ENCODE measurements around the gene TMEM175. TPM values are rescaled to one million over a fixed set of nuclear protein-coding genes. Genes with fewer than 3 reads are reported as not detected.

TMEM175 gene
- total RNA-seq, 2 donors from 2014 or later, result 40.2 to 65.3 TPM

DNA sequence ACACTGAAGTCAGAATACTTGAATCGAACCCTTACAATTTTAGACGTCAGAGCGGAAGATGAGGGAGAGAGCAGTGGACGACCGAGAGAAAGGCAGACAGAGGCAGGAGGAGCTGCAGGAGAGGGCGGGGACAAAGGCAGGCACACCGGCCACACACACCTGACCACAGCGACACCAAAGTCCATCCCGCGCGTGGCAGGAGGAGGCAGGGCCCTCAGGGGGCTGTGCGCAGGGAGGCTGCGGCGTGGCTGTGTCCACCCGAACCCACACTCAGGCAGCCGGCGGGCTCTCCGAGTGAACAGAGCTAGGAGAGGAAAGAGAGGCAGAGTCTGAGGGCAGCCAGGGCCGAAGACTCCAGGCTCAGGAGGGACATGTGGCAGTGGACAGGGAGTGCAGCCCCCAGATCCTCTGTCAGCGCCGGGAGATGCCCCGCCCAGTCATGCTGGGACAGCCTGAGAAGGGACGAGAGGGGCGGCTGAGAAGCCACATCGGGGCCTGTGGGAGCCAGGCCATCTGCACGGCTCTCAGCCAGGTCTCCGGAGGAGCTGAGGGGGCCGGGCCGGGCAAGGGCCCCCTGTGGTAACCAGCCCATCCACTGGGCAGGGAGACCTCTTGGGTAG is 20.3 kb upstream of the TMEM175 start:
- Histone ChIP-seq H3K27me3 (no peaks in the 10 kb centered on the region), H3K4me1 (no peaks in the 10 kb centered on the region), H3K4me3 (no peak overlapping the region), H3K9me3 (no peaks in the 10 kb centered on the region), H3K36me3 (replicated peaks in 1 of 2; ENCODE audit: insufficient read depth in 1 of 2, low read depth in 2 of 2) (peaks cover 0 to 11% of the 10 kb centered on the region in 2 donors), H3K27ac (no peak overlapping the region)
- intact Hi-C loops (cut with DNase I), result no loop called here
- DNase-seq, result no peak
- 81 to 85% methylated on average over 22 to 28 of the region's 29 CpGs for WGBS, 2 donors
- no peak for ATAC-seq
- TF ChIP-seq, protein P1, sequence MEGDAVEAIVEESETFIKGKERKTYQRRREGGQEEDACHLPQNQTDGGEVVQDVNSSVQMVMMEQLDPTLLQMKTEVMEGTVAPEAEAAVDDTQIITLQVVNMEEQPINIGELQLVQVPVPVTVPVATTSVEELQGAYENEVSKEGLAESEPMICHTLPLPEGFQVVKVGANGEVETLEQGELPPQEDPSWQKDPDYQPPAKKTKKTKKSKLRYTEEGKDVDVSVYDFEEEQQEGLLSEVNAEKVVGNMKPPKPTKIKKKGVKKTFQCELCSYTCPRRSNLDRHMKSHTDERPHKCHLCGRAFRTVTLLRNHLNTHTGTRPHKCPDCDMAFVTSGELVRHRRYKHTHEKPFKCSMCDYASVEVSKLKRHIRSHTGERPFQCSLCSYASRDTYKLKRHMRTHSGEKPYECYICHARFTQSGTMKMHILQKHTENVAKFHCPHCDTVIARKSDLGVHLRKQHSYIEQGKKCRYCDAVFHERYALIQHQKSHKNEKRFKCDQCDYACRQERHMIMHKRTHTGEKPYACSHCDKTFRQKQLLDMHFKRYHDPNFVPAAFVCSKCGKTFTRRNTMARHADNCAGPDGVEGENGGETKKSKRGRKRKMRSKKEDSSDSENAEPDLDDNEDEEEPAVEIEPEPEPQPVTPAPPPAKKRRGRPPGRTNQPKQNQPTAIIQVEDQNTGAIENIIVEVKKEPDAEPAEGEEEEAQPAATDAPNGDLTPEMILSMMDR (IDR thresholded peaks at IDR 0.05), result no peak
- TF ChIP-seq POLR2A (IDR thresholded peaks at IDR 0.05), result no peak

DNA sequence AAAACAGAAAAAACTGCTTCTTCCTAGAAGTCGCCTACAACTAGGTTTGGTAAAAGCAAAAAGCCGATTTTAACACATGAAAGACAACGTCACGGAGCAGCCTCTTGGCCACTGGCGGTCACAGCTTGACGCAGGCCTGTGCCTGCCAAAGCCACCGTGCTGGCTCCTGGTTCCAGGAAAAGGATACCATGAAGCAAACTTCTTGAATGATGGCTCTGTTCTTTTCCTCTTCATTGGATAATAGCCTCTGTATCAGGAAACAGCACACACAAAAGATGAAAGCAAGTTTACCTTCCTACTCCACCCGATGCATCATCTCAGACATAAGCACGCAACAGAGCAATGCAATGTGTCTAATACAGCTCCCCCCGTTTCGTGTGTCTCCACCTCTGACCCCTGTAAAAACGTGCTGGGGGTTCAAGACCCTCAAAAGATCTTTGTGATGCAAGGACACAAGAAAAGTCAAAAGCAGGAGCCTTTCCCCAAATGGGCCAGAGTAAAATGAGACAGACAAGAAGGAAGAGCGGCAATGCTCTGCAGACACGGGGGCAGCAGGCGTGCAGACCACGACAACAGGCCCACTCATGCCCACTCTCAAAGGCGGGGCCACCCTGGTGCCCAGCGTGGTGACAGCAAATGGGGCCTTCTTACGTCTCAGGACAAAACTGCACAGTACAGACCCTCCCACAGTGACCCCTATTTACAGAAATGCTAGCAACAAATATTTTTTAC is 19.5 kb upstream of the TMEM175 start:
- intact Hi-C loops (cut with DNase I), result no loop called here

DNA sequence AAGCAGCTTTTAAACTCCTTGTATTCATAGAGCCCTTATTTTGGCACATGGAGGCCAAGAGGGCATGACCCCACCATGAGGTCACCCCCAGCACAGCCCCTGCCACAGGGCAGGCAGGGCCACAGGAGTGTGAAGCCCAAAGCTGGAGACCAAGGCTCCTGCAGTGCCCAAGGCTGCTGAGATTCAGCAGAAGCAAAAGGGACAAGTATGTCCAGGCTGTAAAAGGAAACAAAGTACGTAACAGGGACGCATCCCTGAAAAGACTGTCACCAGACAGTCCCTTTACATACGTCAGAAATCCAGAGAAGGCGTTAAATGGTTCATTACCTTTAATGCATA is 19.0 kb upstream of the TMEM175 start:
- H3K27me3 ChIP-seq, result no peaks in the 10 kb centered on the region
- ATAC-seq, result no peak
- intact Hi-C loops (cut with DNase I), result no loop called here
- TF ChIP-seq POLR2A (IDR thresholded peaks at IDR 0.05), result no peak
- TF ChIP-seq, protein P1 (IDR thresholded peaks at IDR 0.05), result no peak
- no peaks in the 10 kb centered on the region for H3K9me3 ChIP-seq
- no peaks in the 10 kb centered on the region for H3K4me1 ChIP-seq
- DNase-seq, result no peak
- H3K4me3 ChIP-seq, result no peak overlapping the region
- no peak overlapping the region for H3K27ac ChIP-seq
- peaks cover 0 to 11% of the 10 kb centered on the region in 2 donors for H3K36me3 ChIP-seq (replicated peaks in 1 of 2; ENCODE audit: insufficient read depth in 1 of 2, low read depth in 2 of 2)
- 95% methylated on average over 4 of the region's 4 CpGs for WGBS, 2 donors

More for the DNA sequence above, 19.5 kb upstream of the TMEM175 start:
- H3K4me1 ChIP-seq, result no peaks in the 10 kb centered on the region
- H3K27ac ChIP-seq, result no peak overlapping the region
- TF ChIP-seq, protein P1 (IDR thresholded peaks at IDR 0.05), result no peak
- no peak for TF ChIP-seq POLR2A (IDR thresholded peaks at IDR 0.05)
- no peaks in the 10 kb centered on the region for H3K27me3 ChIP-seq
- no peak overlapping the region for H3K4me3 ChIP-seq
- no peaks in the 10 kb centered on the region for H3K9me3 ChIP-seq
- H3K36me3 ChIP-seq (replicated peaks in 1 of 2; ENCODE audit: insufficient read depth in 1 of 2, low read depth in 2 of 2), result peaks cover 0 to 11% of the 10 kb centered on the region in 2 donors
- peak in 1 of 4 donors; percentile 8 for DNase-seq
- WGBS, 2 donors, result 79 to 86% methylated on average over 19 of the region's 19 CpGs
- ATAC-seq, result no peak

DNA sequence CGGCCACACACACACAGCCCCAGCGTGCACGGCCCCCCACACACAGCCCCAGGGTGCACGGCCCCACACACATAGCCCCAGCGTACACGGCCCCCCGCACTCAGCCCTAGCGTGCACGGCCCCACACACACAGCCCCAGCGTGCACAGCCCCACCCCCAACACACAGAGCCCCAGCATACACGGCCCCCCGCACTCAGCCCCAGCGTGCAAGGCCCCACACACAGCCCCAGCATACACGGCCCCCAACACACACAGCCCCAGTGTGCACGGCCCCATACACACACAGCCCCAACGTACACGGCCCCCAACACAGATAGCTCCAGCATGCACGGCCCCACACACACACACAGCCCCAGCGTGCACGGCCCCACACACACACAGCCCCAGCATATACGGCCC is 17.7 kb upstream of the TMEM175 start:
- ATAC-seq (no peak), DNase-seq (peak in 2 of 4 donors; percentile 2 to 7)
- 84% methylated on average over 18 of the region's 21 CpGs; no CpG with 5 or more reads in 1 of the 2 donors for WGBS, 2 donors
- H3K27ac ChIP-seq, result no peak overlapping the region
- H3K9me3 ChIP-seq, result no peaks in the 10 kb centered on the region
- peaks cover 0 to 9% of the 10 kb centered on the region in 2 donors for H3K36me3 ChIP-seq (replicated peaks in 1 of 2; ENCODE audit: insufficient read depth in 1 of 2, low read depth in 2 of 2)
- H3K27me3 ChIP-seq, result no peaks in the 10 kb centered on the region
- no peaks in the 10 kb centered on the region for H3K4me1 ChIP-seq
- TF ChIP-seq, protein P1 (IDR thresholded peaks at IDR 0.05), result no peak
- no peak for TF ChIP-seq POLR2A (IDR thresholded peaks at IDR 0.05)
- H3K4me3 ChIP-seq, result no peak overlapping the region
- intact Hi-C loops (cut with DNase I), result no loop called here

Measured in body of pancreas (tissue), 4 donors.